ENCODE data around the gene NFILZ.

The NFILZ gene

GRCh38 chr19:8642561-8642960 is 12.1 kb downstream of the NFILZ start:
- DNase-seq, result no peak

GRCh38 chr19:8643860-8644653 is 13.6 kb downstream of the NFILZ start:
- no peak for DNase-seq

GRCh38 chr19:8648240-8648639 is 17.8 kb downstream of the NFILZ start:
- no peak for DNase-seq

- DNase-seq, result peak; percentile 43
Measured at GRCh38 chr19:8654591-8655339, 24.3 kb downstream of the NFILZ start.

GRCh38 chr19:8655340-8655709 is 24.9 kb downstream of the NFILZ start:
- no peak for DNase-seq

GRCh38 chr19:8657869-8658268 is 27.4 kb downstream of the NFILZ start:
- DNase-seq, result no peak

- DNase-seq, result no peak
Measured at GRCh38 chr19:8659905-8660304, 29.5 kb downstream of the NFILZ start.

- no peak for DNase-seq
Measured at GRCh38 chr19:8662263-8662662, 31.8 kb downstream of the NFILZ start.

- DNase-seq, result no peak
Measured at GRCh38 chr19:8663920-8664670, 33.7 kb downstream of the NFILZ start.

- DNase-seq, result no peak
Measured at GRCh38 chr19:8664671-8665057, 34.2 kb downstream of the NFILZ start.

GRCh38 chr19:8665468-8666213 is 35.2 kb downstream of the NFILZ start:
- no peak for DNase-seq

- DNase-seq, result no peak
Measured at GRCh38 chr19:8666814-8667405, 36.5 kb downstream of the NFILZ start.

- DNase-seq, result no peak
Measured at GRCh38 chr19:8673276-8673891, 43.0 kb downstream of the NFILZ start.

GRCh38 chr19:8675066-8675465 is 44.6 kb downstream of the NFILZ start:
- no peak for DNase-seq

GRCh38 chr19:8678244-8678807 is 47.9 kb downstream of the NFILZ start:
- DNase-seq, result no peak
